Stimulated activated naive CD8-positive, alpha-beta T cell treated with anti-CD3 and anti-CD28 coated beads, Interleukin-15, amount 100 ng/mL, for 72 hours (primary cell): ENCODE measurements around the gene ARHGEF7.
A peak's percentile ranks its signal among the peaks of the same experiment; 100 is the strongest.

Experiments used
- ATAC-seq: fragments of 150-1000 bp; cut with Tn5 transposase; 2 replicates; pipeline ENCODE4 v1.10.0; 2021; ENCODE audit warnings: mild to moderate bottlenecking, moderate library complexity
- DNase-seq, 2 donors: peaks; one replicate each; pipeline ENCODE4 v3.0.0; 2021 to 2022
- H3K27ac Mint-ChIP-seq, 2 donors: one replicate each; pipeline ENCODE4 v1.8.0; 2022; ENCODE audit warnings: mild to moderate bottlenecking in 2 of 2, mixed read lengths in 2 of 2, moderate library complexity in 2 of 2
- H3K27me3 Mint-ChIP-seq: one replicate; pipeline ENCODE4 v1.8.0; 2022; ENCODE audit warnings: mixed read lengths
- H3K4me1 Mint-ChIP-seq: one replicate; pipeline ENCODE4 v1.8.0; 2022; ENCODE audit warnings: mild to moderate bottlenecking, mixed read lengths
- H3K4me3 Mint-ChIP-seq, 2 donors: one replicate each; pipeline ENCODE4 v1.8.0; 2022; ENCODE audit warnings: mild to moderate bottlenecking in 2 of 2, mixed read lengths in 2 of 2, moderate library complexity in 1 of 2
- H3K9me3 Mint-ChIP-seq, 2 donors: one replicate each; pipeline ENCODE4 v1.8.0; 2022; ENCODE audit warnings: mixed read lengths in 2 of 2

Gene ARHGEF7

GRCh38 chr13:111265006-111265700, 150.0 kb downstream of the ARHGEF7 start:
- Mint-ChIP-seq H3K27ac (peak overlapping the region in 1 of 2 donors; percentile 13), H3K27me3 (no peaks in the 10 kb centered on the region), H3K9me3 (peaks cover under 1% of the 10 kb centered on the region in 2 donors), H3K4me3 (no peak overlapping the region), H3K4me1 (peaks cover 3% of the 10 kb centered on the region)
- ATAC-seq, result no peak
- DNase-seq, result no peak

- DNase-seq, result no peak
- Mint-ChIP-seq H3K27me3 (no peaks in the 10 kb centered on the region), H3K9me3 (no peaks in the 10 kb centered on the region), H3K4me3 (no peak overlapping the region), H3K4me1 (peaks cover 6% of the 10 kb centered on the region), H3K27ac (no peak overlapping the region)
- no peak for ATAC-seq
Observed at GRCh38 chr13:111265701-111266035, 150.6 kb downstream of the ARHGEF7 start.

- DNase-seq (no peak), ATAC-seq (no peak)
- Mint-ChIP-seq H3K4me1 (peaks cover 6% of the 10 kb centered on the region), H3K4me3 (no peak overlapping the region), H3K27me3 (no peaks in the 10 kb centered on the region), H3K27ac (no peak overlapping the region), H3K9me3 (no peaks in the 10 kb centered on the region)
Observed at GRCh38 chr13:111267205-111267604, 152.1 kb downstream of the ARHGEF7 start.

GRCh38 chr13:111267784-111268183, 152.7 kb downstream of the ARHGEF7 start:
- ATAC-seq (no peak), DNase-seq (no peak)
- no peaks in the 10 kb centered on the region for H3K9me3 Mint-ChIP-seq
- no peak overlapping the region for H3K4me3 Mint-ChIP-seq
- H3K4me1 Mint-ChIP-seq, result peaks cover 6% of the 10 kb centered on the region
- no peaks in the 10 kb centered on the region for H3K27me3 Mint-ChIP-seq
- no peak overlapping the region for H3K27ac Mint-ChIP-seq

- H3K4me3 Mint-ChIP-seq, result no peak overlapping the region
- no peak for ATAC-seq
- H3K4me1 Mint-ChIP-seq, result peaks cover 6% of the 10 kb centered on the region
- no peak for DNase-seq
- no peaks in the 10 kb centered on the region for H3K9me3 Mint-ChIP-seq
- no peaks in the 10 kb centered on the region for H3K27me3 Mint-ChIP-seq
- no peak overlapping the region for H3K27ac Mint-ChIP-seq
Observed at GRCh38 chr13:111269508-111269907, 154.4 kb downstream of the ARHGEF7 start.

GRCh38 chr13:111270126-111270525, 155.0 kb downstream of the ARHGEF7 start:
- ATAC-seq, result no peak
- Mint-ChIP-seq H3K4me3 (no peak overlapping the region), H3K27ac (no peak overlapping the region), H3K9me3 (no peaks in the 10 kb centered on the region), H3K4me1 (peaks cover 7% of the 10 kb centered on the region), H3K27me3 (no peaks in the 10 kb centered on the region)
- no peak for DNase-seq

DNA sequence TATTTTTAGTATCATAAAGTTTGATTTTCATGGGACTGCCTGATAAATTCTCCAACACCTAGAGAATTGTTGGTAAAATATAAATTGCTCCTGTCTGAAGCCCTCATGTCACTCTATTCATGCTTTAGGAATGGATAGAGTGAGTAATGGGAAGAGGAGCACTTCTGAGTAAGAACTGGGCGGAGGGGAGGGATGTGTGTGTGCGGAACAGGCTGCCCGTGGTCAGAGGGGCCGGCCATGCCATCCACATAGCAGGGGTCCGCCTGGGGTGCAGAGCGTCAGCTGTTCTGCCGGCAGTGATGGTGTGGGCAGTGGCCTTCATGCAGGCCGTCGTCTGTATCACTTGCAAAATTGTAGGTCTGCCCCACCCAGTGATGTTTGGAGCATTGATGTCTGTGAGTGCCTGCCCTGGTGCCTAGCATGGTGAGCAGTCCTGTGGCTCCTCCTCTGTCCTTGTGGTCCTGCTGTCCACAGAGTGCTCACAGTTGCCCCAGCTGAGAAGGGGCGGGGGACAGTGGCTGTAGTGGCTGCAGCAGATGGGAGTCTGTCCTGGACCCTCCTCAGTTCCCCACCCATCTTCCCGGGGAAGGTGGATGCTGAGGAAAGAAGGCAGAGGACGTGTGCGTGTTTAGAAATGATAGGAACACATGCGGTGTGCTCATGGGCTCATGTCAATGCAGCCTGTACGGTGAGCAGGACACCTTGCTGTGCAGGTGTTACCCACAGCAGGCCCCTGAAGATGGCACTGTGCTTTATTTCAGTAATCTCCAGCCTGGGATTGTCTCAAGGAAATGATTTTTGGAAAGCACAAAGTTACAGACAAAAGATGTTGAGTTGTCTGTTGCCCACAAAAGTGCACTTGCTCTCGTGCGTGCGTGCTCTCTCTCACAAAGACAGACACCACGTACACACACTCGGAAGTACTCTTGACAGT, 155.9 kb downstream of the ARHGEF7 start:
- Mint-ChIP-seq H3K9me3 (no peaks in the 10 kb centered on the region), H3K4me3 (no peak overlapping the region), H3K27ac (no peak overlapping the region), H3K4me1 (peaks cover 16% of the 10 kb centered on the region), H3K27me3 (no peaks in the 10 kb centered on the region)
- DNase-seq (no peak), ATAC-seq (no peak)

DNA sequence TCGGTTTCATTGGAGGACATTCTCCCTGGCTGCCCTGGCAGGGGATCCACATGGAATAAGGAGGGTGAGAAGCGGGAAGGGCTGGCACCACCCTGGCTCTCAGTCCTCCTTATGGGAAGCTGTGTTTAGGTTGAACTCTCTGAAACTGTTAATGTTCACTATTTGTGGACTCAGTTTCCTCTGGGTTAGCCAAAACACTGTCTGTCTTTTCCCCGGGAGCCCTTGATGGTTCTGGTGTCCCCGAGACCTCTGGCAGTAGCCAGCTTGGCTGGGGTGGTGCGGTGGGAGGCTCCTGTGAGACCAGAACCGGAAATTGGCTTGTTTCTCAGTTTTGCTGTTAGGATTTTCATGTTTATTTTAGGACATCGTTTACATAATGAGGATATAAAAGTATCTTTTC, 157.0 kb downstream of the ARHGEF7 start:
- DNase-seq, result no peak
- Mint-ChIP-seq H3K27me3 (no peaks in the 10 kb centered on the region), H3K9me3 (no peaks in the 10 kb centered on the region), H3K4me1 (peaks cover 23% of the 10 kb centered on the region), H3K27ac (no peak overlapping the region), H3K4me3 (no peak overlapping the region)
- no peak for ATAC-seq

- Mint-ChIP-seq H3K9me3 (no peaks in the 10 kb centered on the region), H3K27me3 (no peaks in the 10 kb centered on the region), H3K4me1 (peaks cover 18% of the 10 kb centered on the region), H3K27ac (peak overlapping the region in 1 of 2 donors; percentile 28), H3K4me3 (no peak overlapping the region)
- ATAC-seq, result no peak
- DNase-seq, result no peak
Observed at GRCh38 chr13:111275382-111275781, 160.3 kb downstream of the ARHGEF7 start.

DNA sequence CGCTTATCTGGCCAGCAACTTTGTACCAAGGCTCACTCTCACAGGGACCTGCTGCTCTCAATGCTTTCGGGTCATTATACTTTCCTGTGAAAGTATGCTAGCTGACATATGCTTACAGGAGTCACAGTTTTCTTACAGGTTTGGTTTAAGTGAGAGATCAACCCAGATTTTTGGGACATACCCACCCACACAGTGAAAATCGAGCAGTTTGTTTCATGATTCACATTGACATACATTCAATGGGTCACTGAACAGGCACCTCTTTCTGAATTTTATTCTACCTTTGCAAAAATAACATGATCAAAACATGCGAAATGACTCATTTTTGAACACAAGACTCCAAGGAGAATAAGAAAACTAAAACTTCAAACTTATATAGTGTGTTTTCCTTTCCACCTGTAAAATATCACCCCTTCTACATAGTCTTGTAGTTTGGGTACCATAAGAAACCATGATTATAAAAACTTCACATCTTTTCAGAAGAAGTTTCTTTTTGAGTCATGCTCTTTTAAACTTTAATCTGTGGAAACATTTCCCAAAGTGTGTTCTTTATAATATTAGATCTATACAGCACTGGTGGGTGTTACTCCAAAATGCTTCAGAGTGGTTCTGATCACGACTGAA, 161.0 kb downstream of the ARHGEF7 start:
- Mint-ChIP-seq H3K4me3 (no peak overlapping the region), H3K4me1 (peaks cover 17% of the 10 kb centered on the region), H3K9me3 (no peaks in the 10 kb centered on the region), H3K27ac (no peak overlapping the region), H3K27me3 (no peaks in the 10 kb centered on the region)
- DNase-seq (no peak), ATAC-seq (no peak)

DNA sequence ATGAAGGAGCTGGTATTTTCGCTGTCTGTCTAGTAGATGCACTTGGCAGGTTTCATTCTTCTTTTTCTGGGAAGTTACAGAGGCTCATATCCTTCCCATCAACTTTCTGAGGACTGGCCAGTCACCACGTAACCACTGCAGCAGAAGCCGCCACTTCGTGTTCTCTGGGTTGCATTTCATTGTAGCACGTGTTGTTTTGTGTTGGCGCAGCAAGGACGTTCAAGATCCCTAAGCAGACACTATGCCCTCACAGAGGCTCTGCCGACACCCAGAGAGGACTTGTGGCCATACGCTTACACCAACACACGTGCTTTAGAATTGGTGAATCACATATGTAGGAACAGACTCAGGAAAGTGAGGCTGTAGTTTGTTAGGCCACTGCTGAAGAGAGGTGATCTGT, 163.1 kb downstream of the ARHGEF7 start:
- H3K27me3 Mint-ChIP-seq, result no peaks in the 10 kb centered on the region
- H3K4me3 Mint-ChIP-seq, result no peak overlapping the region
- H3K9me3 Mint-ChIP-seq, result no peaks in the 10 kb centered on the region
- peaks cover 17% of the 10 kb centered on the region for H3K4me1 Mint-ChIP-seq
- ATAC-seq (no peak), DNase-seq (no peak)
- H3K27ac Mint-ChIP-seq, result no peak overlapping the region

GRCh38 chr13:111278743-111279652, 163.9 kb downstream of the ARHGEF7 start:
- DNase-seq, result no peak
- Mint-ChIP-seq H3K4me1 (peaks cover 17% of the 10 kb centered on the region), H3K9me3 (no peaks in the 10 kb centered on the region), H3K4me3 (no peak overlapping the region), H3K27me3 (no peaks in the 10 kb centered on the region), H3K27ac (no peak overlapping the region)
- no peak for ATAC-seq

DNA sequence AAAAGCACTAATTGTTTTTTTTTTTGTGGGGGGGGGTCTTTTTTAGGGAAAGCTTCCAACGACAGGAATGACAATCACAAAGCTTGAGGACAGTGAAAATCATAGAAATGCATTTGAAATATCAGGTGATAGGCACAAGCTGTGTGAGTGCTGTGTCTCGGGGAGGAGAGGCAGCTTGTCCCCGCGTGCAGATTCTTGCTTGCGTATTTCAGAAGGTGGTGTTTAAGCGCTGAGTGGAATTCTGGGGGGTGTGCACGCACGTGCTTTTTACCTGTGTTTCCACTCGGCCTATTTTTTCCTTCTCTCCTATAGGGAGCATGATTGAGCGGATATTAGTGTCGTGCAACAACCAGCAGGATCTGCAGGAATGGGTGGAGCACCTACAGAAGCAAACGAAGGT, 165.1 kb downstream of the ARHGEF7 start:
- no peak overlapping the region for H3K4me3 Mint-ChIP-seq
- H3K27me3 Mint-ChIP-seq, result no peaks in the 10 kb centered on the region
- no peak for DNase-seq
- no peak overlapping the region for H3K27ac Mint-ChIP-seq
- no peak for ATAC-seq
- peaks cover 15% of the 10 kb centered on the region for H3K4me1 Mint-ChIP-seq
- no peaks in the 10 kb centered on the region for H3K9me3 Mint-ChIP-seq

DNA sequence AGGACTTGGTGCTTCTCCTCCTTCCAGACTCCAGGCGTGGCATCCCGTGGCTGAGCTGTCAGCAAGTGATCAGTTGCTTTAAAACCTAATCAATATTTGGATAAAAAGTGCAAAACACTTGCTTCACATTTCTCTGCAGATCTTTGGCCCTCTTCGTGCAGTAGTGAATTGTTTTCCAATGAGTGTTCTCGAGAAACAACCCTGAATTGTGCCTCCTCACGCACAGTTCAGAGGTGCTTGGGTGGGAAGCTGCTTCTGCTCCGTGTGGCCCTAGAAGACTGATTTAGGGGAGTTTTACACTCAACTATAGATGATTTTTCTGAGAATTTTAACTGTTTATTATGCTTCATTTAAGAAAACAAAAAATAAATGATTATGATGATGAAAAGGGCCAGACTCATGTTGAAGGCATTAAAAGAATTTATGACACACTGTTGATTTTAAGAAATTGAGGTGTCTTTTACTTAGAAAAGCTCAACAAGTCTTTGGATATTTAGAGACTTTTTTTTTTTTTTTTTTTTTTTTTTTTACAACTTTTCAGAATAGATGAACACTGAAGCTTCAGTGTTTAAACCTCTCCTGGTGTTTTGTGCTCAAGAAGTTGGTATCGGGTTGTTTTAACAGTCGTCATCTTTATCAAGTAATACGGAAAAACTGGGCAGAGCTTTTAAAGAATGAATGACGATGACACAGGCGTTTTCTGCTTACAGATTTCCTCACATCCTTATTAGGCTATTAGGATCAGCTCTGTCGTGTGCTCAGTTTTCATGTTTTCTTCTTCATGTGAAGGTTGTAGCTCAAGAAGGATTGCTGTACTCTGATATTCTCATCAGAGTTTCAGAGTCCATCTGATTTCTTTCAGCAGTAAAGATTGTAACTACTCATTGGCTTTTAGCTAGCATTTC, 165.8 kb downstream of the ARHGEF7 start:
- no peak for ATAC-seq
- Mint-ChIP-seq H3K27me3 (no peaks in the 10 kb centered on the region), H3K4me3 (no peak overlapping the region), H3K4me1 (peaks cover 8% of the 10 kb centered on the region), H3K9me3 (no peaks in the 10 kb centered on the region), H3K27ac (no peak overlapping the region)
- no peak for DNase-seq
